ENCODE data around the gene MXRA5.

GRCh38 chrX:3348191-3348590 is 1.7 kb upstream of the MXRA5 start:
- TF ChIP-seq SPI1 (IDR thresholded peaks at IDR 0.05; ENCODE audit: low read depth, low read length) (no peak), POLR2A (IDR thresholded peaks at IDR 0.05; ENCODE audit: low read depth, low read length) (no peak), POLR2AphosphoS5 (IDR thresholded peaks at IDR 0.05; ENCODE audit: low read depth, low read length) (no peak), TAF1 (IDR thresholded peaks at IDR 0.05; ENCODE audit: low read depth, low read length) (no peak), POU2F2 (IDR thresholded peaks at IDR 0.05; ENCODE audit: low read depth, low read length) (no peak)
